ENCODE results near the gene SORT1.
A peak's percentile ranks its signal among the peaks of the same experiment; 100 is the strongest.
"Not testable (repeated sequence)": the region's sequence is repeated elsewhere in the genome, so short reads cannot be mapped to it uniquely, and the experiment has no call there.

Gene SORT1

DNA sequence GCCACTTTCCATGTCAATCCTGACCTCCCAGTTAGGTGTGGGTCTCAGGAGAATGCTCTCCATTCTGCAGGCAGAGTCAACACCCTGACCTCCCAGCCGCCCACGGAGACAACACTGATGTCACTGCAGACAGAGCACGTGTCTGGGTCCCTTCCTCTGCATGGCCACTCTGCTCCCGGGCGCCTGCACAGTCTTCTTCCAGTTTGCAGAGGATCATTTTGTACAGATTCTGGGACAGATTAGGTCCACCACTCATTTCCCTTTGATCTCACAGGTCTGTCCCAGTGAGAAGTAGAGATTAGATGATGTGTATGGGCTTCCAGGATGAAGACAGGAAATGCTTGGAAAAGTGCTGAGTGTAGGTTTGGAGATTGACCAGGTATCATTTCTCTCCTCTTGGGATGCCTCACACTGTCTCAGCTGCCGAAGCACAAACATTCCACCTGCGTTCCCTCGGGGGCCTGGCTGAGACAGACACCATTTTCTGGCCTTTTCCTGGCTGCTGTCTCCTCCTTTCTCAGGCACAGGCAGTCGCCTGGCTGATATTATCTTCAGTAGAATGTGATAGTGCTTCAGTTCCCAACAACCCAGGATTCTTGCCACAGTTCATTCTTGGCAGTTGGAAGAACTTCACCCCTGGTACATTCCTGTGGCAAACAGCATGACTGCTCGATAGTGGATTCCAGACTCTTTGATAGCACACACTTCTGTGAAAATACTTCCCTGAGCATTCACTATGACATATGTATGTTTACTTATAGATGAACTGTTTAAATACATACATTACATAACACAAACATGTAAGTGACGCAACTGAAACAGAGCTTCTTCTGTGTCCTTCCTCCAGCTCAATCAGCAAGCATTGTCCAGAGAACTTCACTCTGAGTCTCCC lies 98.8 kb downstream of the SORT1 start:
- no peak for DNase-seq (ENCODE audit: low spot score)

DNA sequence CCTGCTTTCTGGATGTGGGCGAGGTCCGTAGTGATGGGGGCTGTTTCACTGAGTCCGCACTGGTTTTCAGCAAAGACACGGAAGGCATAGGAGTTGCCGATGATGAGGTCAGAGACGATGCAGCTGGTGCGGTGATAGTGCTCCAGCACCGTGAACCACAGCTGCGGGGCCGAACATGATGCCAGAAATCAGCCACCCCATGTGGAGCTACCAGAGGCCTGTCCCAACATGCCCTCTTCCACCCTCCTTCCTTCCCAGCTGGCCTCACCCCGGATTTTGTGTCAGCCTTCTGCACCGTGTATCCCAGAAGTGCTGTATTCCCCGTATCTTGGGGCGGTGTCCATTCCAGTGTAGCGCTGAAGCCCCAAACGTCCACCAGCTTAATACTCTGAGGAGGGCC lies 100.9 kb downstream of the SORT1 start:
- DNase-seq (ENCODE audit: low spot score), result no peak

DNA sequence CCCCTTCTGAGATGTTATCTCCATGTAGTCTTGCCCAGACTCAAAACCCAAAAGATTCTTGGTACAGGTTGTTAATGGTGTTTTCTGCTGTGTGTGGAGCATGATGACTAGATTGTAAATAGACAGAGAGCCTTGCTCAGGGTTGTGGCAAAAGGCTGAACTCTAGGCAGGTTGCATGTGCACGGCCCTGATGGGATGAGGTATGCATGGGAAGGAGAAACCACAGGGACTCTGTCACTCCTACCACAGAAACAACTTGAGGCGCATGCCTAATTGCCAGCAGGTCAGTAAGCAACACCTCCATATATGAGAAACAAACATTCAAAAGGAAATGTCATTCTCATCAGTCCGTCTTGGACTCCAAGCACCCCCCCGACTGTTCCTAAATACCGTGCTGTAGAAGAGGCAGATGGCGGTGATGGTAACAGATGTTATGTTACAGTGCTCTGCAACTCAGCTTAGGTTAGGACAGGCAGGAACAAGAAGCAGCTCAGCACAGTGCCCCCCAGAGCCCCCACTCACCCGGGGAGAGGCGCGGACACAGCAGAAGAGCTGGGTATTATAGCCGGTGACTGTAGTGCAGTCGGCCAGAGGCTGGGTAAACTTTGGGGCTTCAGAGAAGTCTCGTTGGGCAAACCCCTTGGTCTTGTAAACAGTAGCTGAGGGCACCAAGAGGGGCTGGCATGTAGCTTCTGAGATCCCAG lies 101.9 kb downstream of the SORT1 start:
- no peak for DNase-seq (ENCODE audit: low spot score)

DNA sequence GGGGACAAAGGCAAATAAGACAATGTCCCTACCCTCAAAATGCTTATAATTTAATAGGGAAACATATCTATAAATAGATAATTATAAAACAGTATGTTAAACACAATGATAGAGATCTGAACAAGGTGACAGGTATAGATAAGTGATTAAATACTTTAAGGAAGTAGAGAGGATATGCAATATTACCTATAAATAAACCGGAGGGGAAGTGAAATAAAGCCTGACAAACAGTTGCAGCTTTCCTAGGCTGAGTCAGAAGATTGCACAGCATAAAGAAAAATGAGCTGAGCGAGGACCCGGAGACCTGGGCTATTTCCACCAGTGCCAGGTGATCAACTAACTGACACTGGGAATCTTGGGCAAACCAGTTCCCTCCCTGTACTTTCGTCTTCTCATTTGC lies 103.2 kb downstream of the SORT1 start:
- DNase-seq (ENCODE audit: low spot score), result no peak

DNA sequence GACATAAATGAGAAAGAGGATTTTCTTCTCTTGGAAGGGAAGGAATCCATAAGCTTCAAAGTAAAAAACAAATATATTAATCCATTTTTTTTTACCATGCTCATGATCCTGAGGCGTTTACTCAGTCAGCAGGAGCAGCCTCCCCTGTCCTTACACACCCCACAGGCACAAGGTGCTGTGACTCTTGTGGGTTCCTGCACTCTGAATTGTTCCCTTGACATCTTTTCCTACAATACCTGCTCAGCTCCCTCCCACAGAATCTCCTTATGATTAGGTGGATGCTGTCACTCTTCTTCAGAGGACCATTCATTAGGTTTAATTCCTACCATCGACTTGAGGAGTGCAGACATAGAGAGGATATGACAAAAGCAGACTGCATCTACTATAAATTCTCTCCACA lies 104.7 kb downstream of the SORT1 start:
- no peak for DNase-seq (ENCODE audit: low spot score)

DNA sequence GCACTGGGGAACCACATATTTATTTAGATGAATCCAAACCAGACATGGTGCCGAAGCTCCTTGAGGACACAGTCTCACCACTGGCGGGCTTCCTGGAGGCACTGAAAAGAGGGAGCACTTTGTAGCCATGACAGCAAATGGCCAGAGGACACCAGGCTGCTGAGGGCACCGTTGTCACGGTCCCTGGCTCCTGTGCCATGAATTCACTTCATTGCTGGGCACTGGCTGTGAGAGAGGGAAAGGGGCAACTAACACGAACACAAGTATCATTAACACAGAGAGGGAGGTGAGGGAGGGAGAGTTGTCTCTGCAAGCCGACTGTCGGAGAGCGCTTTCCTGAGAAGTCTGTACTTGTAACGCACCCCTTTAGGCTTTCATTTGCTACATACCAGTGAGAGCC lies 105.4 kb downstream of the SORT1 start:
- no peak for DNase-seq (ENCODE audit: low spot score)

DNA sequence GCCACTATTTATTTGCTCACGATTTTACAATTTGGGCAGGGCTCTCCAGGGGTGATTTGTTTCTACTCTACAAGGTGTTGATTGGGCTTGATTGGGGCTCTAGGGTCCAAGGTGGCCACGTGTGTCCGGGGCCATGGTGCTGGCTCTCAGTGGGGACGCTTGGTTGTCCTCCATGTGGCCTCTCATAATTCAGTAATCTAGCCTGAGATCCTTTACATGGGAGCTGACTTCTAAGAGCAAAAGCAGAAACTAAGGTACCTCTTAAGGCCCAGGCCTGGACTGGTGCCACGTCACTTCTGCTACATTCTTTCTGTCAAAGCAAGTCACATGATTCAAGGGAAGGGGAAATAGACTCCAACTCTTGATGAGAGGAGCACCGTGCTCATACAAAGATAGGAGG lies 106.7 kb downstream of the SORT1 start:
- no peak for DNase-seq (ENCODE audit: low spot score)

DNA sequence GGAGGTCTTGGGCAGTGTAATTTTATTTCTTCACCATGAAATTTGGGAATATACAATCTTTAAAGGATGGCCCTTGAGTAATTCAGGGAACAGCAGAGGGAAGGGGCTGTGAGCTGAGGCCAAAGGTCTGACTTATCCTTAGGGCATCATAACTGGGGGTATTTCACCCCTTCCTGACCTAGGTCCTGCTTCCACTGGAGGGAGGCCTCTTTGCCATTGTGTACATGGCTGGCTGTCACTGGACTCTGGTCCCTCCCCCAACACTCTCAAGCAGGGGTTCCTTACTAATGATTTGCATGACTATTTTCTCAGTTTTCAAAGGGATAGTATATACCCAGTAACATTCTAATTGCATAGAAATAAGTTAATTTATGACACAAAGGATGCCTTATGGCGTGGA lies 107.6 kb downstream of the SORT1 start:
- no peak for DNase-seq (ENCODE audit: low spot score)

DNA sequence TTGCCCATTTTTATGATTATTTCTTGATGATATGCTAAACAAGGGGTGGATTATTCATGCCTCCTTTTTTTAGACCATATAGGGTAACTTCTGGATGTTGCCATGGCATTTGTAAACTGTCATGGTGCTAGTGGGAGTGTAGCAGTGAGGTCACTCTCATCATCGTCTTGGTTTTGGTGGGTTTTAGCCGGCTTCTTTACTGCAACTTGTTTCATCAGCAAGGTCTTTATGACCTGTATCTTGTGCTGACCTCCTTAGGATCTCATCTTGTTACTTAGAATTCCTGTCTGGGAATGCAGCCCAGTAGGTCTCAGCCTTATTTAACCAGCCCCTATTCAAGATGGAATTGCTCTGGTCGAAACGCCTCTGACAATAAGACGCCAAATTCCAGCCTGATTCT lies 111.0 kb downstream of the SORT1 start:
- not testable (repeated sequence) for DNase-seq (ENCODE audit: low spot score)

DNA sequence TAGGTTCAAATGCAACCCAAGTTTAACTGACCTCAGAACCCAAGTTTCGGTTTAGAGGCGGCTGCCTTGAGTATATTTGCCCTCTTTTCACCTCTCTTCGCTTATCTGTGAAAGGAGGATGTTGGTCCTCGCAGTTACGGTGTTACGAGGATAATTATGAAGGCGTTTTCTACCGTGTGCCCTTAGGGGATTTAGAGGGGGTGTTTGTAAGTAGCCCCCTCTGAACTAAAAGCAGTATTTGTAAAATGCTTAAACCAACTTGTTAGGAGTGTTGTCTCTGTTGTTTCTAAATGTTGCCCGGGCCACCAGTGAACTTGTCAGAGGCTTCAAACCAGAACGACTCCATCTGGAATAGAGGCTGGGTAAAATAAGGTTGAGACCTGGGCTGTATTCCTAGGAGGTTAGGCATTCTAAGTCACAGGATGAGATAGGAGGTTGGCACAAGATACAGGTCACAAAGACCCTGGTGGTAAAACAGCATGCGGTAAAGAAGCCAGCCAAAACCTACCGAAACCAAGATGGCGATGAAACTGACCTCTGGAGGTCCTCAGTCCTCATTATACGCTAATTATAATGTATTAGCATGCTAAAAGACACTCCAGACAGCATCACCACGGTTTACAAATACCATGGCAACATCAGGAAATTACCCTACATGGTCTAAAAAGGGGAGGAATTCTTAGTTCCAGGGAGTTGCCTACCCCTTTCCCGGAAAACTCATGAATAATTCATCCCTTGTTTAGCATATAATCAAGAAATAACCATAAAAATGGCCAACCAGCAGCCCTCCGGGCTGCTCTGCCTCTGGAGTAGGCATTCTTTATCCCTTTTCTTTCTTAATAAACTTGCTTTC lies 113.7 kb downstream of the SORT1 start:
- DNase-seq (ENCODE audit: low spot score), result no peak

DNA sequence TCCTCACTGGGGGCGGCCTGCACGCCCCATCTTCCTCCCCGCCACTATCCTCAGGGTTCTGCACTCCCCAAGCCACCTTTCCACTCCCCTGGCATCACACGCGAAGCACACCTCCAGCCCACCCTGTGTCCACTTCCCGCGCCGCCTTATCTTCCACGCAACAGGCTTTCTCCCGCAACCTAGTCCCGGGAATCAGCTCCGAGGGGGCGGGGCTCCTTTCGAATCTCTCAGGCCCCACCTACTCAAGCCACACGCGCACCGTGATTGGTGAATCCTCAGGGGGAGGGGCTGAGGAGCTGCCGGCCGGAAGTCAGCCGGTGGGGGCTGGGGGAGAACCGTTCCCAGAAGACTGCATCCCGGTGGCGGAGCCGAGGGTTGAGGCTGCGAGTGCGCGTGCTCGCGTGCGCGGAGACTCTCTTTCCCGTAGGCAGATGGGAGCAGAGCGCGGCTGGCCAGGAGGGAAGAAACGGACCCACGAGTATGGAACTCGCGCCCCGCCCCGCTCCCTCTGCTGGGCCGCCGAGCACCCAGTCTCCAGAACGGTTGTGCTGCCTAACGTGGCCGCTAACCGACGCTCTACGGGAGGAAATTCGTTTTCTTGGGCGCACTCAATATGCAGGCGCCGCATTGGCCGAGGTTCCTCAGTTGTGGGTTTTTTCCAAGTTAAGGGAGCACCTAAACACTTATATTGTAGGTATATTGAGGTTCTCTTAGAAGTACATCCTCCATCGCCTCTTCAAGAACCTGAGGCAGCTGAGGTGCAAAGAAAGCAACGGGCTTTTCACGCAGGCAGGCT lies 114.6 kb downstream of the SORT1 start, which contains the start of gene PSRC1:
Gene PSRC1, minus strand, starts transcription at position 194 of the 796 bp plus-strand sequence.
- peak; percentile 91 for DNase-seq (ENCODE audit: low spot score)

DNA sequence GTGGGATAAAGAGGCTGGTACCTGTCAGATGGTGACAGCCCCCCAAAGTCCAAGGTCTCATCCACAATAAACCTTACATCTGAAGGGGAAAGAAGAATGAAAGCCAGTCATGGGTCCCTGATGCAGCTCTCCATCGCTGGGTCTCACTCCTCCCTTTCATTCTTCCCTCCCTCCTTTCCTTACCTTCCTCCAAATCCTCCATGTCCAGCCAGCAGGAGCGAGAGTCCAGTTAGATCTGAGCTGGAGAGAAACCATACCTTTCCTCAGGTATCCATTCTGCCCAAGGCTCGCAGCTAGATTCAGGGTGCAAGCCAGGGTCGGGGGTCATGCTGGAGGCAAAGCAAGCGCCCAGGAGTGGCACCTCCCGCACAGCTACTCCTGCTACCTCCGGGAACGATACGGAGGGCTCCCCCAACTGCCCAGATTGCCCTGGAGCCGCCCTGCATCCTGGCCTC lies 115.2 kb downstream of the SORT1 start:
- no peak for DNase-seq (ENCODE audit: low spot score)

DNA sequence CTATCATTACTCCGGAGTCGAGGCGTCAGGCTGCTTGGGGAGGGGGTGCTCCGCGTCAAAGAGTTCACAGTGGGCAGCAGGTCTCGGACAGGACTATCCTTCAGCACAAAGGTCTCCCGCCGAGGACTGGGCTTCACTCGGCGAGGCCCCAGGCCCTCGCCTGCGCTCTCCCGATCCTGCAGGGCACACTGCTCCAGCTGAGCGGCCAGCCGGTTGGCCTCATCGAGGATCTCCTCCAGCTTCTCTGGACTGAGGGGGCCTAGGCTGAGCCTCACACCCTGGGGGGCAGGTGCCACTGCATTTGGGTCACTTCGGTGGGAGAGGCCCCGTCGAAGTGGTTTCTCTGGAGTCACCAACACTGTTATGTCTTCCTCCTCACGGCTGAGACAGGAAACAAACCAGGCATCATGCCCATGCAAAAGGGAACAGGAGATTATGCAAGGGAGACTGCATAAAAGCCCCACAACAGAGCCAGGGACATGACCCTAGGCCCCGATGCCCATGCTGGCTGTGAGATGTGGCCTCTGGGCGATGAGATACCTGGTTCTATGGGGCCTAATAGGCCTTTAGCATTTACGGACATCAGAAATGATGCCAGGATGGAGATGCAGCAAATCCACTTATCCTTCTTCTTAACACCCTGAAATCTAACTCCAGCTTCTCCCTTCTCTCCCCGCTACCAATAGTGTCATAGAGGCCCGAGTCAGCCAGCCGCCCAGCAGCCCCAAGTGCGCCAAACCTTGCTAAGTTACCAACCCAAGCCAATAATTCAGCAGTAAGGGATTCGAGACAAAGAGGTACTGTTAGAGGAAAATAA lies 115.8 kb downstream of the SORT1 start:
- DNase-seq (ENCODE audit: low spot score), result no peak

DNA sequence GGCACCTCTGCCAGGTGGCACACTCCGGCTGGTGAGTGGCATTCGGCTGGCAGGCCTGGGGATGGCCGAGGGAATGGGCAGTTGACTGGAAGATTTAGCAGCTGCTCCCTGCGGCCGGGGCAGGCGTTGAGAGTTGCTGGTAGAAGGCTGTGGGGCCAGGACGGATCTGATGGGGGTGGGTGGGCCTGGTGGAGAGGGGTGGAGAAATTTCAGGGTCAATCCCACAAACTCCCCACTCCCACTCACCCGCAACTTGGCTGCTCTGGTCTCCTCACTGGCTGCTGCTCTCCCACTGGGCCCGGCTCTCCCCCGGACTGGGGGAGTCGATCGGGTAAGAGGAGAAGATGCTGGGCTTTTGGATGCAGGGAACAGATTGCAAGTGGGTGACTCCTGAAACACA lies 116.9 kb downstream of the SORT1 start:
- DNase-seq (ENCODE audit: low spot score), result no peak

DNA sequence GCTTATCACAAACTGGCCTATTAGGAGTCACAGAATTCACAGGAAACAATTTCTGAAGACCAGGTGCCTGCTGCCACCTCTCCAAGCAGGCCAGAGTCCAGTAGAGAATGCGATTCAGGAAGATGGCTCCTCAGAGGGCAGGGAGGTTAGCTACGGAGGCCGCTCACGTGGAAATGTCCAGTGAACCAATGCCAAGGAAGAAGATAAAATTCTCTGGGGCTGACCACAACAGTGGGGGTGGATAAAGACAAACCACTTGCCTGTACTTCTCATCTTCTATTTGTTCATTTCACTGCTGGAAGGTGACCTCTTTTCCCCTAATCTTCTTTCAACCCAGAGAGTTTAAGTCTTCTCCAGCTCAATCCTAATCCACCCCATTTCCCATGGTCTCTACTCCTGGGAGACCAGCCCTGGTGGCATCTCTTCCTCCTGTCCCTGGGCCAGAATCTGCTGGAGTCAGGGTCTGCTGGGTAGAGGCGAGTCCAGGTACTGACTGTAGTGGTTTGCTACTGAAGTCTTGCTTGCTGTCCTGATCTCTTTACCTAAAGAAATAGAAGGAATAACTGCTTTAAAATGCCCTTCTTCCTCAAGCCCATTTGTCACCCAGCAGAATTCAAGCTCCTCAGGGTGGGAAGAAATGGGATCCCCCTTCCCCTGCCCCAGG lies 118.0 kb downstream of the SORT1 start:
- DNase-seq (ENCODE audit: low spot score), result no peak

DNA sequence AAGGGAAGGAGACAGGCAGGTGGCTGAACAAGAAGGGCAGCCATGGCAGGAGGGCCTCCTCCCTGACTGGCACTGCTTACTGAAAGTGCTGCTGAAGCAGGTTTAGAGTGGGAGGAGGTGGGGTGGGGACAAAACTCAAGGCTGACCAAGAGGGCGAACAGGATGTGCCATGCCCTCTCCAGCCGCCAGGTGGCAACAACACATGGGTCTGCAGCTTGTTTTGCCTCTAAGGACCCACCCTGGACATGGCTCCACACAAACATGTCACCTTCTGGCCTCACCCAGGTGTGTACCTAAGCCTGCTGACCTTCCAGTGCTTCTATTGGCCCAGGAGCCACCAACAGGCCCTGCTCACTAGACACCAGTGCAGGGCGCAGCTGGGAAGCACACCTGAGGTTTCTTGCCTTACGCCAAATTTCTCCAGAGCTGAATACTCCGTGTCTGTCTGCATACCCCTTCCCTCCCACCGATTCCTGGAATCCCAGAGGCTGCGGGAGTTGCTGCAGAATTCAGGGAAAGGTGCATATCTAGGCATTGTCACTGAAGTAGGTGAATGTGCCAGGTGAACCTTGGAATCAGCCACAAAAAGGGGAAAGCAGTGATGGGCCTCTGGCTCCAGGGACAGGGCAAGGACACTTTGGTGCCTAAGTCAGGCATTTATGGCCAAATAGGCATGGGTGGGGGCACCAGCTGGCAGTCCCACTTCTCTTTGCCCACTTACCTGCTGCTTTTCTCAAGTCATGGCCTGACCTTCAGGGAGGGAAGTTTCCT lies 120.1 kb downstream of the SORT1 start:
- DNase-seq (ENCODE audit: low spot score), result peak; percentile 83

DNA sequence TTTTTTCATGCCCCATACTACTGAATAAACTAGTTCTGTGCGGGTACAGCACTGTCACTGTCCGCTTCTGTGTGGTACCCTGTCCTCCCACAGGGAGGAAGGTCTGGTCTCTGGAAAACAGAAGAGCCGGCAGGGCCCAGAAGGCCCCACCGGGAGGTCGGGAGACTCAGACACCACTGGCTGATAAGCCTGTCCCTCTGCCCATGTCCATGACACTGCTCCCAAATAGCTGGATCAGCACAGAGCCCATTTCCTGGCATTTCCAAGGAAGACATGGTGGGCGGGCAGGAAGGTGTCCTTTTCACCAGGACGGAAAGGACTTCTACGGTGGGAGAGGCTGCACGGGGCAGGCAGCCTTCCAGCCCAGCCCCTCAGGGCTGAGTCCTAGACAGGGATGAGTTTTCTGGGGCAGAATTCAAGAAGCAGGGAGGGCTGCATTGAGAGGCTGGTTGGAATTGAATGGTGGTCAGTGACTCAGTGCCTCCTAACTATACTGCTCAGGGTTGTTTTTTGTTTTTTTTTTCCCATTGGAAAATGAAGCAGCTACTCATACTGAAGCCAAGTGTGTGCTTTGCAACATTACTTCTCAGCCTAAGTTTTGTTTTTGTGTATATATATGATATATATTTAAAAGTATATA lies 121.9 kb downstream of the SORT1 start:
- DNase-seq (ENCODE audit: low spot score), result no peak

DNA sequence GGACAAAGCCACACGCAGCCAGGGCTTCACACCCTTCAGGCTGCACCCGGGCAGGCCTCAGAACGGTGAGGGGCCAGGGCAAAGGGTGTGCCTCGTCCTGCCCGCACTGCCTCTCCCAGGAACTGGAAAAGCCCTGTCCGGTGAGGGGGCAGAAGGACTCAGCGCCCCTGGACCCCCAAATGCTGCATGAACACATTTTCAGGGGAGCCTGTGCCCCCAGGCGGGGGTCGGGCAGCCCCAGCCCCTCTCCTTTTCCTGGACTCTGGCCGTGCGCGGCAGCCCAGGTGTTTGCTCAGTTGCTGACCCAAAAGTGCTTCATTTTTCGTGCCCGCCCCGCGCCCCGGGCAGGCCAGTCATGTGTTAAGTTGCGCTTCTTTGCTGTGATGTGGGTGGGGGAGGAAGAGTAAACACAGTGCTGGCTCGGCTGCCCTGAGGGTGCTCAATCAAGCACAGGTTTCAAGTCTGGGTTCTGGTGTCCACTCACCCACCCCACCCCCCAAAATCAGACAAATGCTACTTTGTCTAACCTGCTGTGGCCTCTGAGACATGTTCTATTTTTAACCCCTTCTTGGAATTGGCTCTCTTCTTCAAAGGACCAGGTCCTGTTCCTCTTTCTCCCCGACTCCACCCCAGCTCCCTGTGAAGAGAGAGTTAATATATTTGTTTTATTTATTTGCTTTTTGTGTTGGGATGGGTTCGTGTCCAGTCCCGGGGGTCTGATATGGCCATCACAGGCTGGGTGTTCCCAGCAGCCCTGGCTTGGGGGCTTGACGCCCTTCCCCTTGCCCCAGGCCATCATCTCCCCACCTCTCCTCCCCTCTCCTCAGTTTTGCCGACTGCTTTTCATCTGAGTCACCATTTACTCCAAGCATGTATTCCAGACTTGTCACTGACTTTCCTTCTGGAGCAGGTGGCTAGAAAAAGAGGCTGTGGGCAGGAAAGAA lies 122.9 kb downstream of the SORT1 start:
- DNase-seq (ENCODE audit: low spot score), result no peak
